ENCODE results near the gene CSRP3.

- no peak for TF ChIP-seq CTCF (IDR thresholded peaks at IDR 0.05)
- TF ChIP-seq POLR2A (IDR thresholded peaks at IDR 0.05), result no peak
Measured at GRCh38 chr11:19164881-19165280, 36.9 kb downstream of the CSRP3 start.

Data from testis (tissue), 2 donors.